Upper lobe of right lung (tissue), 1 donor: Measurements from ENCODE around the gene PRDM16. TPM values are rescaled to one million over a fixed set of nuclear protein-coding genes. Genes with fewer than 3 reads are reported as not detected.
A peak's percentile ranks its signal among the peaks of the same experiment; 100 is the strongest.

Experiments
- ATAC-seq: fragments of 200-7000 bp; cut with Tn5 transposase; one replicate; pipeline ENCODE4 v1.9.1; 2020; ENCODE audit warnings: mild to moderate bottlenecking, moderate library complexity
- DNase-seq: peaks from one replicate; pipeline ENCODE4 v3.0.0-alpha.2; 2020
- H3K27ac ChIP-seq: fragments of 200-600 bp; one replicate; pipeline ENCODE4 v1.8.0; 2022
- H3K27me3 ChIP-seq: fragments of 200-600 bp; one replicate; pipeline ENCODE4 v1.8.0; 2022; ENCODE audit warnings: mild to moderate bottlenecking
- H3K36me3 ChIP-seq: fragments of 200-600 bp; one replicate; pipeline ENCODE4 v1.8.0; 2022
- H3K4me1 ChIP-seq: fragments of 200-600 bp; one replicate; pipeline ENCODE4 v1.8.0; 2022
- H3K4me3 ChIP-seq: fragments of 200-600 bp; one replicate; pipeline ENCODE4 v1.8.0; 2022; ENCODE audit warnings: mild to moderate bottlenecking
- H3K9me3 ChIP-seq: fragments of 200-600 bp; one replicate; pipeline ENCODE4 v1.8.0; 2022
- CTCF ChIP-seq: fragments of 200-600 bp; IDR thresholded peaks from one replicate; pipeline ENCODE4 v1.8.0; 2022; ENCODE audit warnings: antibody characterized with exemption
- intact Hi-C: fragments of 100-400 bp; cut with DNase I; formaldehyde crosslinking; loops from one replicate; pipeline ENCODE4 v1.11.0; 2022
- total RNA-seq: library from RNA; stranded (reverse); fragmentation: NEBNext Ultra II Directional; extraction: Animal tissue kit (Norgen Biotek cat#: 25700); gene quantifications from one replicate; pipeline ENCODE4 v1.2.1, GENCODE V29; 2021
- donor health status: DM: no; HTN: yes; CAD: no; lungs with severe emphysema.

PRDM16 gene
- total RNA-seq, 1 donor from 2014 or later = 21.0 TPM

- H3K9me3 ChIP-seq = no peaks in the 10 kb centered on the region
- H3K4me1 ChIP-seq = no peaks in the 10 kb centered on the region
- ATAC-seq (no peak), DNase-seq (peak; percentile 55)
- no peak for TF ChIP-seq CTCF
- H3K4me3 ChIP-seq = no peak overlapping the region
- H3K36me3 ChIP-seq = no peaks in the 10 kb centered on the region
- H3K27ac ChIP-seq = no peak overlapping the region
- intact Hi-C loops = no loop called here
- H3K27me3 ChIP-seq = peaks cover 14% of the 10 kb centered on the region
These were observed 14.5 kb upstream of the PRDM16 start for GRCh38 chr1:3054474-3054873.

- DNase-seq (no peak), ATAC-seq (no peak)
- Histone ChIP-seq H3K27me3 (peaks cover 14% of the 10 kb centered on the region), H3K27ac (no peak overlapping the region), H3K4me1 (no peaks in the 10 kb centered on the region), H3K4me3 (no peak overlapping the region), H3K9me3 (no peaks in the 10 kb centered on the region), H3K36me3 (no peaks in the 10 kb centered on the region)
- intact Hi-C loops = no loop called here
- no peak for TF ChIP-seq CTCF
These were observed 14.0 kb upstream of the PRDM16 start for GRCh38 chr1:3055051-3055450.

GRCh38 chr1:3056641-3057040, 12.4 kb upstream of the PRDM16 start:
- DNase-seq = no peak
- Histone ChIP-seq H3K36me3 (no peaks in the 10 kb centered on the region), H3K27ac (no peak overlapping the region), H3K4me1 (no peaks in the 10 kb centered on the region), H3K4me3 (no peak overlapping the region), H3K27me3 (peaks cover 14% of the 10 kb centered on the region), H3K9me3 (no peaks in the 10 kb centered on the region)
- intact Hi-C loops = no loop called here
- TF ChIP-seq CTCF = no peak
- no peak for ATAC-seq

GRCh38 chr1:3058263-3059030, 10.6 kb upstream of the PRDM16 start:
- no peaks in the 10 kb centered on the region for H3K36me3 ChIP-seq
- intact Hi-C loops = no loop called here
- peaks cover 22% of the 10 kb centered on the region for H3K27me3 ChIP-seq
- no peaks in the 10 kb centered on the region for H3K9me3 ChIP-seq
- ATAC-seq (no peak), DNase-seq (no peak)
- no peak overlapping the region for H3K27ac ChIP-seq
- TF ChIP-seq CTCF = no peak
- no peaks in the 10 kb centered on the region for H3K4me1 ChIP-seq
- no peak overlapping the region for H3K4me3 ChIP-seq

- no peaks in the 10 kb centered on the region for H3K4me1 ChIP-seq
- H3K4me3 ChIP-seq = no peak overlapping the region
- no peaks in the 10 kb centered on the region for H3K36me3 ChIP-seq
- H3K27ac ChIP-seq = no peak overlapping the region
- no peak for TF ChIP-seq CTCF
- DNase-seq (peak; percentile 50), ATAC-seq (no peak)
- intact Hi-C loops = no loop called here
- H3K27me3 ChIP-seq = peaks cover 32% of the 10 kb centered on the region
- H3K9me3 ChIP-seq = no peaks in the 10 kb centered on the region
These were observed 8.9 kb upstream of the PRDM16 start for GRCh38 chr1:3060127-3060526.
